Prostate gland (tissue), 2 donors: ENCODE data around the gene C6orf136. TPM values are rescaled to one million over a fixed set of nuclear protein-coding genes. Genes with fewer than 3 reads are reported as not detected.

Experiments
- DNase-seq: peaks from one replicate; pipeline ENCODE4 v3.0.0-alpha.2; 2019; ENCODE audit warnings: low spot score
- H3K27ac ChIP-seq, 2 donors: fragments of 200-600 bp; sonication (generic); 2 replicates each; pipeline ENCODE4 v1.5.1; 2017 to 2019
- H3K27me3 ChIP-seq: fragments of 200-600 bp; sonication (generic); replicated peaks from 2 replicates; pipeline ENCODE4 v1.5.1; 2019; ENCODE audit not compliant: insufficient read depth
- H3K36me3 ChIP-seq, 2 donors: fragments of 200-600 bp; sonication (generic); 1 replicate in 1 of 2; 2 replicates in 1 of 2; pipeline versions ENCODE4 v1.5.1 to v1.8.1; 2017 to 2019
- H3K4me1 ChIP-seq: fragments of 200-600 bp; sonication (generic); replicated peaks from 2 replicates; pipeline ENCODE4 v1.5.1; 2019
- H3K4me3 ChIP-seq, 2 donors: fragments of 200-600 bp; sonication (generic); 2 replicates each; pipeline ENCODE4 v1.5.1; 2017 to 2019
- H3K9me3 ChIP-seq: fragments of 200-600 bp; sonication (generic); 2 replicates; pipeline ENCODE4 v1.5.1; 2017
- POLR2A ChIP-seq: fragments of 450-650 bp; IDR thresholded peaks from one replicate; pipeline ENCODE4 v1.6.1; 2016; ENCODE audit warnings: antibody characterized with exemption, mild to moderate bottlenecking
- POLR2AphosphoS5 ChIP-seq: sonication (generic); formaldehyde crosslinking; IDR thresholded peaks from one replicate; pipeline ENCODE4 v1.6.1; 2017; ENCODE audit warnings: antibody characterized with exemption
- WGBS: methylation state at CpG from one replicate; pipeline ENCODE4 v1.1.5; 2018; 5-methylcytosine and 5-hydroxymethylcytosine counted together
- intact Hi-C: fragments of 100-400 bp; cut with DNase I; formaldehyde crosslinking; loops from one replicate; pipeline ENCODE4 v1.14.2; 2022
- total RNA-seq, 2 donors: library from RNA; depleted of rRNA; stranded (reverse); fragments of >200 nt; gene quantifications; one replicate each; pipeline ENCODE4 v1.1.0, GENCODE V29; 2016
- TF ChIP-seq, protein P1 (sequence below), 4 experiments: fragments of 200-600 bp in 2 of 4; fragments of 450-650 bp in 2 of 4; sonication (generic) in 2 of 4; IDR thresholded peaks; 1 replicate in 3 of 4; 2 replicates in 1 of 4; pipeline ENCODE4 v1.5.1; 2016 to 2019; ENCODE audit warnings: antibody characterized with exemption in 4 of 4, mild to moderate bottlenecking in 2 of 4, moderate library complexity in 2 of 4

Gene C6orf136
- total RNA-seq, 2 donors from 2014 or later = 12.8 to 18.5 TPM

DNA sequence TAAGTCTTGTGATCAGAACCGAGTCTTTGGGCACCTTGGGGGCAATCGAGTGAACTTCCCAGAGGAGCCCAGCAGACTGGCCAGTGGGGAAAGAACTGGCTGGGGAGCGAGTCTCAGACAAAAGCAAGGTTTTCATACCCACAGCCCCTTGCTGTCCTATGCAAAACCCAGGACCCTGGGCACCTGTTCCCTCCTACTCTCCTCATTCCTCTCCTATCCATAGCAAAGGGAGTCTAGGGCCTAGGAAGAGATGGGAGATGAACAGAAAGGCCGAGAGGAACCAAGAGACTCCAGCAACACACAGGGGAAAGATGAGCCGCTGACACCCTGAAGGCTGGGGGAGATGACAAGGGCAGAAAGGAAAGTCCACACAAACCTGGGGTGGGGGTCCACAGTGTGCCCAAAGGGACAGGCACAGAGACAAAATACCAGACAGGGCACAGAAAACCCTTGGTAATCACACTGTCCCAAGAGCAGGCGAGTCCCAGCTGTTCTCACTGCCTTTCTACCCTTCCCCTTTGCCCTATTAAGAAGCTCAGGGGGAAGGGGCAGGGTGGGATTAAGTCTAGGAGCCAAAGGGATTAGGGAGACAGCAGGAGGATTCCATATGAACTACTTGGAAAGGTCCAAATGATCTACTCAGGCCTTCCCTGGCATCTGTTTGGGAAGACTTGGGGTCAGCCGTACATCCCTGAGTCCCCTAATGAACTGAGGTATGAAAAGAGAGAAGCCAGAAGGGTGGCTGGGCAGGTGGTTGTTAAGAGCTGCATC lies 33.0 kb downstream of the C6orf136 start:
- peaks cover 4% of the 10 kb centered on the region for H3K4me1 ChIP-seq
- DNase-seq = no peak
- peak overlapping the region; percentile 14 to 43 for H3K27ac ChIP-seq
- H3K36me3 ChIP-seq = peaks cover 0 to 11% of the 10 kb centered on the region in 2 donors
- no peaks in the 10 kb centered on the region for H3K9me3 ChIP-seq
- WGBS = 70% methylated on average over 7 of the region's 7 CpGs
- intact Hi-C loops = loop anchor here (1.0 to 5.0 kb wide), 2 partner anchors 42 to 202 kb away; partner anchors contain the start of gene DDR1
- TF ChIP-seq POLR2AphosphoS5 = no peak
- no peak for TF ChIP-seq POLR2A
- TF ChIP-seq, protein P1, sequence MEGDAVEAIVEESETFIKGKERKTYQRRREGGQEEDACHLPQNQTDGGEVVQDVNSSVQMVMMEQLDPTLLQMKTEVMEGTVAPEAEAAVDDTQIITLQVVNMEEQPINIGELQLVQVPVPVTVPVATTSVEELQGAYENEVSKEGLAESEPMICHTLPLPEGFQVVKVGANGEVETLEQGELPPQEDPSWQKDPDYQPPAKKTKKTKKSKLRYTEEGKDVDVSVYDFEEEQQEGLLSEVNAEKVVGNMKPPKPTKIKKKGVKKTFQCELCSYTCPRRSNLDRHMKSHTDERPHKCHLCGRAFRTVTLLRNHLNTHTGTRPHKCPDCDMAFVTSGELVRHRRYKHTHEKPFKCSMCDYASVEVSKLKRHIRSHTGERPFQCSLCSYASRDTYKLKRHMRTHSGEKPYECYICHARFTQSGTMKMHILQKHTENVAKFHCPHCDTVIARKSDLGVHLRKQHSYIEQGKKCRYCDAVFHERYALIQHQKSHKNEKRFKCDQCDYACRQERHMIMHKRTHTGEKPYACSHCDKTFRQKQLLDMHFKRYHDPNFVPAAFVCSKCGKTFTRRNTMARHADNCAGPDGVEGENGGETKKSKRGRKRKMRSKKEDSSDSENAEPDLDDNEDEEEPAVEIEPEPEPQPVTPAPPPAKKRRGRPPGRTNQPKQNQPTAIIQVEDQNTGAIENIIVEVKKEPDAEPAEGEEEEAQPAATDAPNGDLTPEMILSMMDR (IDR thresholded peaks at IDR 0.05) = no peak
- no peaks in the 10 kb centered on the region for H3K27me3 ChIP-seq
- no peak overlapping the region for H3K4me3 ChIP-seq

DNA sequence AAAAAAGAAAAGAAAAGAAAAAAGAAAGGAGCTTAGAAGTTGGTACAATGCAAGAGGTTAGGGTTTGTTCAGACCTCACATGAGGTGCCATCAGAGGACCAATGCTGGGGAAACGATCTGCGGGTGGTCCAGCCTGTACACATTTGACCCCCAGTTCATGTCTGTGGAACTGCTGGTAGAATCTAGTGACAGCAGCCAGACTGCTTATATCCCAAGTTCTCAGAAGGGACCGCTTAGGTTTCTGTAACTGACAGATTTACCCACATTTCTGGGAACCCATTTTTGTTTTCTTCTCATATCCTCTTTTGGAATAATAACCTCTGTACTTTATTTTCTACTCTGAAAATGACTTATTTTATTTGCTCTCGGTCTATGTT lies 34.8 kb downstream of the C6orf136 start:
- H3K27ac ChIP-seq = peak overlapping the region; percentile 92 to 97
- TF ChIP-seq, protein P1 (IDR thresholded peaks at IDR 0.05) = no peak
- TF ChIP-seq POLR2A = no peak
- no peak for TF ChIP-seq POLR2AphosphoS5
- H3K4me1 ChIP-seq = peaks cover 4% of the 10 kb centered on the region
- H3K27me3 ChIP-seq = no peaks in the 10 kb centered on the region
- H3K9me3 ChIP-seq = no peaks in the 10 kb centered on the region
- DNase-seq = no peak
- peak overlapping the region; percentile 66 to 88 for H3K4me3 ChIP-seq
- intact Hi-C loops = no loop called here
- peaks cover 0 to 3% of the 10 kb centered on the region in 2 donors for H3K36me3 ChIP-seq
- 51% methylated on average over 4 of the region's 4 CpGs for WGBS

DNA sequence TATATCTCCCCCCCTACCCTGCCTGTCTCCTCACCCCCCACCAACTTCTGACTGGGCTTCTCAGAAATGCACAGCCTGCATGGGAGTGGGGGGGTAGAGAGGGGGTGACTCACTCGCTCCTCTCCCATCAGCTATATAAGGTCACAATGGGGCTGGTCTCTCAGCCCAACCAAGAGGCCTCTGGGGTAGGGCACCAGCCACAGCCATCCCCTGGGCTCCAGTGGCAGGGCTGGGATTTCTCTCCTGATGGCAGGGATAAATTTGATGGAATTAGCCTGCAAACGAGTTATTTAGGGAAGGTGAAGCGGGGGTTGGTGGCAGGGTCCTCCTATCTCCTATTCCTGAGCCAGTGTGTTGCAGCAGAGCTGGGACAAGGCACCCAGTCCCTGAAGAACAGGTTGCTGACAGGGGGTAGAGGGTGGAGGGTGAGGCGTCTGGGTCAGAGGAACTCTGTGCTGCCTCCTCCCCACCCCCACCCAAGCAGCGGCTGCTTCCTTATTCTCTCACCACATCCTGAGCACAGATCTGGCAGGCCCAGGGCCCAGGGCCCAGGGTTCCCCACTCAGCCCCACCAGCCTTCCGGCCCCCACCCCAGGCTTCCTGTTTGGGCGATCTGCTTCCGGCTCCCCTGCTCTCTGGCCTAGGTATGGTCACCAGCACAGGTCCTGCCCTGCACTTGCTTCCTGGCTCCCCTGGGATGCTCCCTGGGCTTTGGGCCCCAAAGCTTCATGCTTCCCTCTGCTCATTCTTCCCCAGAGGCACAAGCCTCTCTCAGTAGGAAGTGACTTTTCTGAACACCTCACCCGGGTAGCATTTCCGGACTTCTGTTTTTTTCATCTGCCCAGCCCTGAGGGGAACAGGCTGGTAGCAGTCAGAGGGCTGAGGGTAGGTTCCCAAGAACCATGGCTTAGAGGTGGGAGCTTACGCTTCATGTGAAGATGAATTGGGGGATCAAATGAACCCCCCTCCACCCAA lies 35.5 kb downstream of the C6orf136 start:
- 25% methylated on average over 11 of the region's 11 CpGs for WGBS
- Histone ChIP-seq H3K27me3 (no peaks in the 10 kb centered on the region), H3K9me3 (no peaks in the 10 kb centered on the region), H3K4me1 (peaks cover 4% of the 10 kb centered on the region), H3K36me3 (no peaks in the 10 kb centered on the region), H3K27ac (peak overlapping the region; percentile 92 to 97), H3K4me3 (peak overlapping the region; percentile 66 to 88)
- peak; percentile 24 for TF ChIP-seq POLR2AphosphoS5
- TF ChIP-seq POLR2A = no peak
- TF ChIP-seq, protein P1 (IDR thresholded peaks at IDR 0.05) = no peak
- intact Hi-C loops = no loop called here
- no peak for DNase-seq

DNA sequence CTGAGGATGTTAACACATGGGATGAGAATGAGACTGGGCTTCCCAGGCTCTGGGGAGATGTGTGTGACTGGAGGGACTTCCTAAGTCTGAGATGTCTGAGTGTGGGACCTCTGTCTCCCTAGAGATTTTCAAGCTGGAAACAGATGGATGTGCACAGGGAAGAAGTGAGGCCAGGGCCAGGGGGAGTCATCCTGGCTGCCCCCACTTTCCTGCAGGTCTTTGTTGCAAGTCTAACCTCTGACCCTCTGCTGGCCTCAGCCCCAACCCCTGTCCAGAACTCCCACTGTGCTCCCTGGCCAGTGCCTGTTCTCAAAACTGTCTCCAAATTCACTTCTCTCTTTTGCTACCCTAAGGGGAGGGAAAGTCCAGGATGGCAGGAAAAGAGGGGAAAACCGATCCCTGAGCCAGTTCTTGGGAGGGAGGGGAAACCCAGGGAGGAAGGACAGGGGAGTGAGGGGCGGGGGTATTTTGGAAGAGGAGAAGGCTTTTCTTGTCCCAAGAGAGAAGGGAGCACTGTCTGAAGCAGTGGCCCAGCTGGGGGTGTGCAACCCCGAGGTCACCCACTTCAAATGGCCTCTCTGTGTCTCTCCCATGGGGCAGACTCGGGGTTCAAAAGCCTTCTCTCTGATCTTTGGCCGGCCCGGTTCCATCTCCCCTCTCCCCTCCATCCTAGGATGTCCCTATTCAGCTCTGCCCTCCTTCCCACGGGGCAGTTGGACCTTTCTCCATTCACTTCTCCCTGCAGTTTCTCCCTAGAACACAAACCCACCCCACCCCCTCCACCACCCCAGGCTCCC lies 36.4 kb downstream of the C6orf136 start:
- 23% methylated on average over 7 of the region's 7 CpGs for WGBS
- H3K27me3 ChIP-seq = no peaks in the 10 kb centered on the region
- no peaks in the 10 kb centered on the region for H3K36me3 ChIP-seq
- intact Hi-C loops = no loop called here
- peaks cover 4% of the 10 kb centered on the region for H3K4me1 ChIP-seq
- TF ChIP-seq POLR2AphosphoS5 = no peak
- H3K4me3 ChIP-seq = peak overlapping the region; percentile 66 to 88
- peak overlapping the region; percentile 92 to 97 for H3K27ac ChIP-seq
- H3K9me3 ChIP-seq = no peaks in the 10 kb centered on the region
- no peak for DNase-seq
